SU-DHL-6 (cell line): ENCODE data around the gene KIF11.

Source experiments
- H2AFZ ChIP-seq: fragments of 200-600 bp; sonication (generic); 2 replicates; pipeline ENCODE4 v1.6.1; 2014; ENCODE audit warnings: low read depth, mild to moderate bottlenecking, moderate library complexity, mixed read lengths, antibody characterized with exemption, low read length; ENCODE audit not compliant: severe bottlenecking
- H3F3A ChIP-seq: fragments of 200-600 bp; shearing (Covaris generic); 2 replicates; pipeline ENCODE4 v1.6.0; 2016; ENCODE audit warnings: antibody characterized with exemption, mild to moderate bottlenecking; ENCODE audit not compliant: insufficient read depth
- H3K27ac ChIP-seq: fragments of 200-600 bp; sonication (generic); 2 replicates; pipeline ENCODE4 v1.5.1; 2016; ENCODE audit warnings: low read depth, mild to moderate bottlenecking, low read length, moderate library complexity, mixed read lengths
- H3K27me3 ChIP-seq: fragments of 200-600 bp; sonication (generic), shearing (Covaris generic); 2 replicates; pipeline ENCODE4 v1.6.0; 2014; ENCODE audit warnings: mild to moderate bottlenecking, low read length
- H3K36me3 ChIP-seq: fragments of 200-600 bp; sonication (generic); 2 replicates; pipeline ENCODE4 v1.6.1; 2014; ENCODE audit warnings: mild to moderate bottlenecking, low read length, mixed read lengths
- H3K4me2 ChIP-seq: fragments of 300-600, 200-600 bp; shearing (Covaris generic), sonication (generic); 2 replicates; pipeline ENCODE4 v1.6.0; 2014; ENCODE audit warnings: low read length, low read depth, mild to moderate bottlenecking; ENCODE audit not compliant: poor library complexity, severe bottlenecking
- H3K4me3 ChIP-seq: fragments of 200-600 bp; sonication (generic); 2 replicates; pipeline ENCODE4 v1.5.1; 2014; ENCODE audit warnings: antibody characterized with exemption, low read length, mild to moderate bottlenecking, mixed read lengths; ENCODE audit not compliant: insufficient read depth, poor library complexity, severe bottlenecking
- H3K79me2 ChIP-seq: fragments of 200-600 bp; sonication (generic); 2 replicates; pipeline ENCODE4 v1.6.1; 2014; ENCODE audit warnings: mild to moderate bottlenecking, low read length, moderate library complexity; ENCODE audit not compliant: insufficient read depth
- H3K9ac ChIP-seq: fragments of 200-600 bp; sonication (generic); 2 replicates; pipeline ENCODE4 v1.7.0; 2014; ENCODE audit warnings: mild to moderate bottlenecking, low read length
- H3K9me2 ChIP-seq: fragments of 200-600 bp; sonication (generic); replicated peaks from 2 replicates; pipeline ENCODE4 v1.6.1; 2014; ENCODE audit warnings: low read length; ENCODE audit not compliant: insufficient read depth
- H3K9me3 ChIP-seq: fragments of 200-600 bp; sonication (generic); 2 replicates; pipeline ENCODE4 v1.6.1; 2014; ENCODE audit warnings: low read length, mixed read lengths; ENCODE audit not compliant: insufficient read depth
- H4K20me1 ChIP-seq: fragments of 200-600 bp; sonication (generic); 2 replicates; pipeline ENCODE4 v1.6.1; 2014; ENCODE audit warnings: low read depth, mild to moderate bottlenecking, antibody characterized with exemption, low read length, moderate library complexity, mixed read lengths
- EZH2phosphoT487 ChIP-seq: fragments of 200-600 bp; sonication (generic), shearing (Covaris generic); conservative IDR thresholded peaks from 2 replicates; pipeline ENCODE4 v1.6.1; 2018; ENCODE audit warnings: mild to moderate bottlenecking, antibody characterized with exemption, low read length, moderate library complexity, mixed read lengths
- TF ChIP-seq, protein P1 (sequence below): fragments of 200-600 bp; sonication (generic); IDR thresholded peaks from one replicate; pipeline ENCODE4 v1.5.1; 2017; ENCODE audit warnings: antibody characterized with exemption, mild to moderate bottlenecking, low read length, moderate library complexity; ENCODE audit not compliant: insufficient read depth, poor library complexity, severe bottlenecking

KIF11 gene

DNA sequence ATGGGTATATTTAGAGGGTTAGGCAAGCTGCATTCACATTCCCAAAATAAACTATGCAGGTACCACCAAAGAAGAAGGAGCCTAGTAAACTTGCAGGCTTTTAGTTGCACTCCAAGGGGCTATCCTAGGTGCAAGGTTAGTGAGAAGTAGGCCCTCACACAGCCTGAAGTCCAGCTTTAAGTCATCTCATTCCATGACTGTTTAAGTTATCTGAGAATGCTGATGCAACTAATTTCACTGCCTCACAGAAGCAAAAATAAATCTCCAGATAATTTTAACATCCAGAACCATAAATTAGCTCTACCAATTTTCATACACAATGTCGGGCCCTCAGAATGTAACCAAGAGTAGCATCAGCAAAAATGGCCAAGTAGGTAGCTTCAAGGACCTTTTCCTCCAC lies 62.5 kb downstream of the KIF11 start:
- H3K27ac ChIP-seq, result no peak overlapping the region
- no peaks in the 10 kb centered on the region for H3K9me3 ChIP-seq
- peaks cover 34% of the 10 kb centered on the region for H3K36me3 ChIP-seq
- H3K9me2 ChIP-seq, result no peaks in the 10 kb centered on the region
- H4K20me1 ChIP-seq, result peaks cover 9% of the 10 kb centered on the region; the same call in 1 of the 2 replicates
- H3K27me3 ChIP-seq, result no peaks in the 10 kb centered on the region
- TF ChIP-seq, protein P1, sequence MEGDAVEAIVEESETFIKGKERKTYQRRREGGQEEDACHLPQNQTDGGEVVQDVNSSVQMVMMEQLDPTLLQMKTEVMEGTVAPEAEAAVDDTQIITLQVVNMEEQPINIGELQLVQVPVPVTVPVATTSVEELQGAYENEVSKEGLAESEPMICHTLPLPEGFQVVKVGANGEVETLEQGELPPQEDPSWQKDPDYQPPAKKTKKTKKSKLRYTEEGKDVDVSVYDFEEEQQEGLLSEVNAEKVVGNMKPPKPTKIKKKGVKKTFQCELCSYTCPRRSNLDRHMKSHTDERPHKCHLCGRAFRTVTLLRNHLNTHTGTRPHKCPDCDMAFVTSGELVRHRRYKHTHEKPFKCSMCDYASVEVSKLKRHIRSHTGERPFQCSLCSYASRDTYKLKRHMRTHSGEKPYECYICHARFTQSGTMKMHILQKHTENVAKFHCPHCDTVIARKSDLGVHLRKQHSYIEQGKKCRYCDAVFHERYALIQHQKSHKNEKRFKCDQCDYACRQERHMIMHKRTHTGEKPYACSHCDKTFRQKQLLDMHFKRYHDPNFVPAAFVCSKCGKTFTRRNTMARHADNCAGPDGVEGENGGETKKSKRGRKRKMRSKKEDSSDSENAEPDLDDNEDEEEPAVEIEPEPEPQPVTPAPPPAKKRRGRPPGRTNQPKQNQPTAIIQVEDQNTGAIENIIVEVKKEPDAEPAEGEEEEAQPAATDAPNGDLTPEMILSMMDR, result no peak
- no peak for TF ChIP-seq EZH2phosphoT487
- no peak overlapping the region for H2AFZ ChIP-seq
- no peak overlapping the region for H3K9ac ChIP-seq
- H3K4me3 ChIP-seq, result no peak overlapping the region
- H3K79me2 ChIP-seq, result no peaks in the 10 kb centered on the region
- peaks cover 61% of the 10 kb centered on the region for H3F3A ChIP-seq
- H3K4me2 ChIP-seq, result no peak overlapping the region

DNA sequence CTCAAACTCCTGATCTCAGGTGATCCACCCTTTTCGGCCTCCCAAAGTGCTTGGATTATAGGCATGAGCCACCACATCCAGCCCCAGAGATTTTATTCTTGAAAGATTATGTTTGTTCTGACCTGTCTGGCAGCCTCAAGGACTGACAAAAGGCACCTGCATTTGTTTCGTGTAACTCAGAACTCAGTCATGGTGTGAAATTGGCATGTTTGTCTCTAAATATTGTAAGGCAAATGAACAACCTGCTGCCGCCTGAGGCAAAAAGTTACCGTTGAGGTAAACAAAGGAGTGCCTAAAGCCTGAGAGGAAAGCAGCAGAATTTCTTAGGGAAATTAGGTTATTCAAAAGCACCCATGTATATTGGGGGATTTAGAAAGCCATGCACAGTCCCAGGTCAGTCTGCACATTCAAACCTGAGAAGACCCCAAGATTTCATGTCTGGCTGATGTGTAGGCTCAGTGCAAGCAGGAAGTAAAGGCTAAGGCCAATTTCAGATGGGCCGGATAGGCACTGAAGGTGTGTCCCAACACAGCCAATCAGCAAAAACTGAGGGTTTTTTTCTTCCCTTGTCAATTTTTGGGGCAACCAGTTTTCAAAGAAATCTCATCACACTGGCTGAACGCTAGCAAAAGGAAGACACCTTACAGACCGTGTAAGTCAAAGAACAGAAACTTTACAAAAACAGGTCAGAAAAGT lies 63.5 kb downstream of the KIF11 start:
- Histone ChIP-seq H3F3A (peaks cover 61% of the 10 kb centered on the region), H3K9me3 (no peaks in the 10 kb centered on the region), H3K9ac (no peak overlapping the region), H4K20me1 (peaks cover 9% of the 10 kb centered on the region; the same call in 1 of the 2 replicates), H2AFZ (no peak overlapping the region), H3K9me2 (no peaks in the 10 kb centered on the region), H3K4me3 (no peak overlapping the region), H3K79me2 (no peaks in the 10 kb centered on the region), H3K27ac (no peak overlapping the region), H3K27me3 (no peaks in the 10 kb centered on the region), H3K36me3 (peaks cover 28% of the 10 kb centered on the region), H3K4me2 (no peak overlapping the region)
- TF ChIP-seq, protein P1, result no peak
- TF ChIP-seq EZH2phosphoT487, result no peak

DNA sequence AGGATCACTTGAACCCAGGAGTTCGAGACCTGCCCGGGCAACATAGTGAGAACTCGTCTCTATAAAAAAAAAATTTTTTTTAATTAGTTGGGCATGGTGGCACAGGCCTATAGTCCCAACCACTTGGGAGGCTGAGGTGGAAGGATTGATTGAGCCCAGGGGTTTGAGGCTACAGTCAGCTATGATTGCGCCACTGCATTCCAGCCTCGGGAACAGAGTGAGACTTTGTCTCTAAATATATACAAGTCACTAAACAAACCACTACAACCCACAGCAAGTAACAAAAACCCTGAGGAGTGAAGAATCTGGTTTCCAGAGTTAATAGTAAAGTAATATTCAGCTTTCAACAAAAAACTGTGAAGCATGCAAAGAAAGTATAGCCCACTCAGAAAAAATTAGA lies 64.1 kb downstream of the KIF11 start:
- Histone ChIP-seq H3K4me3 (no peak overlapping the region), H3K27ac (no peak overlapping the region), H3K9ac (no peak overlapping the region), H3K4me2 (no peak overlapping the region), H3K9me3 (no peaks in the 10 kb centered on the region), H4K20me1 (peaks cover 9% of the 10 kb centered on the region; the same call in 1 of the 2 replicates), H3F3A (peaks cover 61% of the 10 kb centered on the region), H3K79me2 (no peaks in the 10 kb centered on the region), H3K27me3 (no peaks in the 10 kb centered on the region), H3K9me2 (no peaks in the 10 kb centered on the region), H3K36me3 (peaks cover 28% of the 10 kb centered on the region), H2AFZ (no peak overlapping the region)
- TF ChIP-seq EZH2phosphoT487, result no peak
- TF ChIP-seq, protein P1, result no peak
